Effector CD4-positive, alpha-beta T cell (primary cell): Measurements from ENCODE around the gene TBX15. TPM values are rescaled to one million over a fixed set of nuclear protein-coding genes. Genes with fewer than 3 reads are reported as not detected.

ENCODE experiments used
- DNase-seq: peaks from one replicate; pipeline ENCODE4 v3.0.0-alpha.2; 2020
- total RNA-seq: gene quantifications from one replicate; lab custom pipeline; 2026; lab: John Stamatoyannopoulos, UW

TBX15 gene
- total RNA-seq = not detected

GRCh38 chr1:118988186-118989005 lies at the start of gene TBX15:
TSS of gene TBX15 (minus strand) at chr1:118988343. CDS start at chr1:118987795, 548 bp downstream.
- no peak for DNase-seq

- no peak for DNase-seq
Measured at GRCh38 chr1:119034359-119034758, 46.2 kb upstream of the TBX15 start.

GRCh38 chr1:119032986-119033385 lies 44.8 kb upstream of the TBX15 start:
- no peak for DNase-seq

DNA sequence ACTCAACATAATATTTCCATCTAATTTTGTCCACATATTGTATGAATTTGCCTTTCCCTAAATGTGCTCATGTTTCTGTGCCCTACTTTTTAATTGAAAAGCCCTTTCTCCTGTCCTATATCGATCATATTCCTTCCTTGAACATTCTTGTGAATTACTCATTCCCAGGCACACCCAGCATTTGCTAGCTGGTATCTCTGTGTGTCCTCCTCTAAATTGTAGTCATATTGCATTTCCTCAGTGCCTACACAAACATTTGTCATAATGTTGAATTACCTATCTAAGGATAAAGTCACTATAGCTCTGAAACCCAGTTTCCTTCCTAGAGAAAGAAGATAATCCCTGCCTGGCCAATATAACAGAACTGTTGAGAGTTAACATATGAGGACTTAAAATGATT lies 39.6 kb upstream of the TBX15 start:
- no peak for DNase-seq

DNA sequence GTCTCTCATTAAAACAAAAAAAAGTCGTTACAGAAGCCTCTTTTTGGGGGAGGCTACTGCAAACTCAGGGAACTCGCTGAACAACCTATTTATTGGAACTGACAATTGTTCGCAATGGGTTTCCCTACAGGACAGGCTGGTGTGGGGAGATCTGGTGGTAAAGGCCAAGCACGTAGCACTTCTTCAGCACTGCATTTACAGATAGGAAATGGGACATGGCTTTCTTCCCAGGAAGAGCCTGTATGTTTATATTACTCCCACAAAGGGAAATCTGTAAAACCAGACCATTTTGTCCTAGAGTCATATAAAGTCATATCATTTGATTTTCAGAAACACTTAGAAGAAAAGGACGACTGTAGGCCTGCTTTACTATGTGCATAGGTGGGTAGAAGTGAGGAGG lies 38.8 kb upstream of the TBX15 start:
- no peak for DNase-seq

GRCh38 chr1:119015547-119015946 lies 27.4 kb upstream of the TBX15 start:
- DNase-seq = no peak

DNA sequence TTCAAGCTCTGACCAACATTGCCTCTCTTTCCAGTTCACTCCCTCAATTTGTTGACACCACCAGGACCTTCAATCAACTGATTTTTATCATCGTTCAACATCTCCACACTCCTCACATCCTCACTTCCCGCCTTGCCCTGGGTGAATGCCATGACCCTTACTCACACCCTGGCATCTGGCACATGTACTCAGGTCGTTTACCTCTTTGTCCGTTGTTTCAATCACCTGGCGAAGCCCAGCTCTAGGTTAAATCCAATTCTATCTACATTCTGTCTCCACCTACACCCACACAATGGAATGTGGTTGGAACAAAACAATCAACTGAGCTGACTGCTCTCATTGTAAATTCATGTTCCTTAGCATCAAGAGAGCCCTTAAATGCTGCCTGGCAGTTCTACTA lies 24.2 kb upstream of the TBX15 start:
- no peak for DNase-seq

- DNase-seq = no peak
Measured at GRCh38 chr1:119011706-119012105, 23.6 kb upstream of the TBX15 start.

GRCh38 chr1:119011116-119011515 lies 23.0 kb upstream of the TBX15 start:
- DNase-seq = no peak

DNA sequence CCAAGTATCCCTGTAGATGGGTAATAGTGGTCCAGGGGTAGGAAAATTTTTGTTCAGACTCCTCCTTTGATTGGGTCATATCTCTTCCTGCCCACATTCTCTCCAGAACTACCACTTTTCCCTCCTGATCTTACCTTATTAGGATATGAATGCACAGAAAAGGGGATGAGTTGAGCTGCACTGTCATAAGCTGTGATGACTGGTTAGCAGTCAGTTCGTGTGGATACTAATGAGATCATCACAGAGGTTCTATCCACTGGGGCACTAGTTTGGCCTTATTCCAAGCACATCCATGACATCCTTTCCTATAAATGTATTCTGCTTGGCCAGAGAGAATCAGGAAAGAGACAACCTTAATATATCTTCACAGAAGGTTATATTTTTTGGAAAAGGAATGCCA lies 22.1 kb upstream of the TBX15 start:
- no peak for DNase-seq

GRCh38 chr1:119009312-119009655 lies 21.1 kb upstream of the TBX15 start:
- no peak for DNase-seq

GRCh38 chr1:119008483-119009311 lies 20.6 kb upstream of the TBX15 start:
- DNase-seq = no peak

DNA sequence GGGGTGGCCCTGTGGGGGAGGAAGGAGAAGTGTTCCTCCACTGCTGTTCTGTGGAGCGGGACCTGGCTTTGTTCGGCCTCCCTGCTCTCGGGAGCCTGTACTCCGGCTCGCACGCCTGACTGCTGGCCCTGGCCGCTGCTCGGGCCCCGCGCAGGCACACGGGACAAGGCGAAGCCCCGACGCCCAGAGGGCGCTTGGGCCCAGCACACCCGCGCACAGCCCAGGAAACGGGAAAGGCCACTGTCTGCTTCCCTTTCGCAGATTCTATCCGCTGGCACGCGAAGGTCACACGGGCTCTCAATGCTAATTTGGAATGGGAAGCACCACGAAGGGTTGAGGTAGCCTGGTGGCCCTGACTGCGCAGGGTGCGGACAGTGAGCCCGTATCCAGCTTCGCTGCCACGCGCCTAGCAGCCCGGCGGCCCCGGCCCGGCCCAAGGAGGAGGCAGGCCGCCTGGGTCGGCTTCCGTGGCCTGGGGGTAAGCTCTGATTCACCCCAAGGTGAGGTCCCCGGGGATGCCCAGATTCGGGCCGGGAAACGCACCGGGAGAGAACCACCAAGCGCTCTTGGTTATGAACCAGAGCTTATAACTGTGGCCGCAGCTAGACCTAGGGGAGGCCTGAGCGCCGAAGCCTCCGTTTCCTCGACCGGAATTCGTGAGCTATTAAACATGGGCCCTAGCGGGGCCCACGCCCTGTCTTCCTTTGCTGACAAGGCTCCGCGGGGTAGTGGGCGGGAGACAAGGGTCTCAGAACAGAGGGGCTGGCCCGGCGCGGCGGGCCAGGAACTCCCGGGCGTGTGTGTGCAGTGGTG lies 19.7 kb upstream of the TBX15 start:
- DNase-seq = no peak

DNA sequence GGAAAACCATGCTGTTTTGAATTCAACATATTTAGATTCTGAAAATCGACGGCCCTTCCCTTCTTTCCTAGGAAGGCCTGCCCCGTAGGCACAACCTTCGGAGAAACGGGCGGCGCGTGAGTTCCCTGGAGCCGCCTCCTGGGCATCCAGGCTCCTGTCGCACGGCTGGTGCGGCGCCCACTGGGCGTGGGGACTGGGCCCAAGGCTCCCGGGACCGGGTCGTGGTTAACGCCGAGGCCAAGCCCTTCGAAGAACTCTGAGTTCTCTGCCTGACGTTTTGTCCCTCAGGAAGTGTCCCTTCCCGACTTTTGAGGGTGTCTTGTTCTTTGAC lies 19.2 kb upstream of the TBX15 start:
- no peak for DNase-seq

GRCh38 chr1:119006406-119007279 lies 18.5 kb upstream of the TBX15 start:
- no peak for DNase-seq

- no peak for DNase-seq
Measured at GRCh38 chr1:119005724-119006405, 17.7 kb upstream of the TBX15 start.

- no peak for DNase-seq
Measured at GRCh38 chr1:119004781-119005180, 16.6 kb upstream of the TBX15 start.

- no peak for DNase-seq
Measured at GRCh38 chr1:119004129-119004527, 16.0 kb upstream of the TBX15 start.

DNA sequence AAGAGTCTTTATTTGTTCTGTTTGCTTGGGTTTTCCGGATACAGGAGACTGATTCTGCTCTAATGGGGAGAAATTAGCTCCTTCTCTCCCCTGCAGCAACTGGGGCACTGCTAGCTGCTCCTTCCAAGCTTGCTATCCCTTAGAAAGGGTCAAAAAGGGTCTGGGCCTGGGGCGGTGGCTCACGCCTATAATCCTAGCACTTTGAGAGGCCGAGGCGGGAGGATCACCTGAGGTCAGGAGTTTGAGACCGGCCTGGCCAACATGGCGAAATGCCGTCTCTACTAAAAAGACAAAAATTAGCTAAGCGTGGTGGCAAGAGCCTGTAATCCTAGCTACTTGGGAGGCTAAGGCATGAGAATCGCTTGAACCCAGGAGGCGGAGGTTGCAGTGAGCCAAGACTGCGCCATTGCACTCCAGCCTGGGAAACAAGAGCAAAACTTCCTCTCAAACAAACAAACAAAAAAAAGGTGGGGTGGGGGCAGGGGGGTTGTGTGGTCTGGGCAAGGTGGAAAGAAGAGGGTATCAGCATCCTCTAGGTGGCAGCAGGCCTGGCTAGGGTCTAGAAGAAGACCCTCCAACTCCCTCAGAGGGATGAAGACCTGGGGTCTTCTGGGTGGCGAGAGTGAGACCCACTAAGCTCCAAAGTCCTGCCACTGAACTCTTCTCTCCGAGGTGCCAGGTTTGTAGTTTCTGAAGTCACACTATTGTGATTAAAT lies 15.4 kb upstream of the TBX15 start:
- no peak for DNase-seq

DNA sequence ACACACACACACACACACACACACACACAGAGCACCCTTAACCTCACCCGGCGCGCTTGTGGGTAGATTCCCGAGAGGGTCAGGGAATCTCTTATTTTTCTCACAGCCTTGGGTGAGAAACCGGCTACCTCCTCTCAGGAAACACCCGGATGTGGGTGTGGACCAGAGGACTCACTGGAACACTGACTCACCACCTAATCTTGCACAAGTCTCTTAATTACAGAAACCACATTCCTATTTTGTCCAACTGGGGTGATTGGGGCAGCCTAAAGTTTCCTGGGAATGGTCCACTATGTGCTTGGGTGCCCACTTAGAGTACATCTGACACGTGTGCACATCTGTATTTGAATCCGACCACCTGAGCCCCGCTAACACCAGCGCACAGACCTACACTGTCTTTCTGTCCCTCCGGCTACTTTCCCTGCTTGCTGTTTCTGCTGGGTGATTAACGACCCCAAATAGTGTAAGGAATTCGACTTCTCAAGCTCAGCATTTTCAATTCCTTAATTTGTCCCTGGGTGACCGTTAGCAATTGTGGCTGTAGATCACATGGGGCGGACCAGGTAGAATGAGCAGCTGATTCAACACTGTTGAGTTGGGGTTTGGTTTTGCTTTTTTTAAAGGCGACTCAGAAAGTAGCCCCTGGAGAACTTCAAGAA lies 14.0 kb upstream of the TBX15 start:
- DNase-seq = no peak
